Activated T-cell treated with anti-CD3 and anti-CD28 coated beads for 4 hours (primary cell): ENCODE measurements around the gene GPRC5A.

Experiments used
- DNase-seq: peaks from one replicate; pipeline ENCODE4 v3.0.0-alpha.2; 2020

Gene GPRC5A

GRCh38 chr12:12945591-12945990, 54.2 kb downstream of the GPRC5A start:
- no peak for DNase-seq

DNA sequence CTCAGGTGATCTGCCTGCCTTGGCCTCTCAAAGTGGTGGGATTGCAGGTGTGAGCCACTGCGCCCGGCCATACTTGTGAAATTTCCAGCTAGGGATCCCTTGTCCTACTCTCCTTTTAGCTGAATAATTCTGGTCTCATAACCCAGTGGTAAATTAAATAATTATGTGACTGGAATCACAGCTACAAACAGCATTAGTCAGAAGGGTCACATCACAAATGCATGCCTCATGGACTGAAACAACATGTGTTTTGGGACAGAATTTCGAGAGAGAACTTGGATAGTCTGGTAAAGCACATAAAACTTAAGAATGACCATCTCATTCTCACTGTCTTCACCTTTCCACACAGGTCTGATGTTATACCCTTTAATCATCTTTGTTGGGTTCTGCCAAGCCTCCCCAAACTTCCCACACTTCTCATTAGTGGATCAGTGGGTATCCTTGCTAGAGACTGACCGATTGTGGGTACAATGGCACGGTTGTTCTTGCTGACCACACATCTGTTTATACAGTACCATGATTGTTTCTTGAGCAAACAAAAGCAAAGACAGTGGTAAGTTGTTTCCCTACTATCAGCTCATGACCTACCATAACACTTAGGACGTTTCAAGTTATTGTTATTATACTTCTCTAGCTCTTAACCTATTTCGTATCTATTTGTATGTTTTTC, 55.5 kb downstream of the GPRC5A start:
- no peak for DNase-seq

DNA sequence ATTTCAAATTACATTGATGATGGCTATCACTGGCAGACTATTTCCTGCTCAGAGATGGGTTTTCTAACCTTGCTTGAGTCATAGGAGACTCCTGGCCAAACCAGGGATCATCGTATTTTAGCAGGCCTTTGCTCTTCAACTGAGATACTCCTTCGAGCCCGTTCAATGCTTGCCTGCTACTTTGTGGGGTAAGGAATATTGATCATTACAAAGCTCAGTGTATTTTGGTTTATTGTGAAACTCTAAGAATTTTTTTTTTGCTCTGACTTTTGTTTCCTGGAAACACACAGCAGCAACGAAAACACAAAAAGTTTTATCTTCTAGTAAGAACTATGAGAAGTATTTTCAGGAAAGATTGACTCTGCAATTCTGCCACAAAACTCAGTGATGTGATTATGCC, 56.5 kb downstream of the GPRC5A start:
- no peak for DNase-seq

- no peak for DNase-seq
Measured at GRCh38 chr12:12951504-12951903, 60.1 kb downstream of the GPRC5A start.

DNA sequence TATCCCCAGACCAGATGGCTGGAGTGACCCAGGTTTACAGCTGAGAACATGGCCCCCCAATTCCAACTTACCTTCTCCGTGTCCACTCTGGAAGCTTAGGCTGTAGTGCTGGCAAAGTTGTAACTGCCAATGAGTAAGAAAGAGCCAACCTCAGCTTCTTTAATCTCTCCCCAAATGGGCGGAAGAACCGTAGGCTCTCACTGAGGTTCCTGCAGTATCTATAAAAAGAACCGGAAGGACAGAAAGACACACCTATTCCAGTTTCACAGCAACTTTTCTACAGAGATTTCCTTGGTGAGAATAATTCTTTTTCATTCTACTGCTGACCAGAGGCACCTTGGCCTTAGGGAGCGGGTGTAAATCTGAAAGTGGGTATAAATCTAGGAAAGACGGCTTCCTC, 60.7 kb downstream of the GPRC5A start, which contains the start of gene GPRC5D:
Gene GPRC5D (minus strand): TSS at position 135 of the 400 bp plus-strand sequence. CDS start 1,786 bp downstream, outside the sequence.
- no peak for DNase-seq

- DNase-seq: no peak
Measured at GRCh38 chr12:12954356-12954755, 63.0 kb downstream of the GPRC5A start.

- no peak for DNase-seq
Measured at GRCh38 chr12:12954878-12955625, 63.7 kb downstream of the GPRC5A start.

DNA sequence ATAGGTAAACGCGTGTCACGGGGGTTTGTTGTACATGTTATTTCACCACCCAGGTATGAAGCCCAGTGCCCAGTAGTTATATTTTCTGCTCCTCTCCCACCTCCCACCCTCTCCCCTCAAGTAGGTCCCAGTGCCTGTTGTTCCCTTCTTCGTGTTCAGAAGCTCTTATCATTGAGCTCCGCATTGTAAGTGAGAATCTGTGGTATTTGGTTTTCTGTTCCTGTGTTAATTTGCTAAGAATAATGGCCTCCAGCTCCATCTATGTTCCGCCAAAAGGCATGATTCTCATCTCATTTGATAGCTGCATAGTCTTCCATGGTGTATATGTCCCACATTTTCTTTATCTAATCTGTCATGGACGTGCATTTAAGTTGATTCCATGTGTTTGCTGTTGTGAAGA, 67.5 kb downstream of the GPRC5A start:
- DNase-seq: no peak

- DNase-seq: no peak
Measured at GRCh38 chr12:12960639-12961209, 69.4 kb downstream of the GPRC5A start.

GRCh38 chr12:12964255-12964654, 72.9 kb downstream of the GPRC5A start:
- DNase-seq: no peak

DNA sequence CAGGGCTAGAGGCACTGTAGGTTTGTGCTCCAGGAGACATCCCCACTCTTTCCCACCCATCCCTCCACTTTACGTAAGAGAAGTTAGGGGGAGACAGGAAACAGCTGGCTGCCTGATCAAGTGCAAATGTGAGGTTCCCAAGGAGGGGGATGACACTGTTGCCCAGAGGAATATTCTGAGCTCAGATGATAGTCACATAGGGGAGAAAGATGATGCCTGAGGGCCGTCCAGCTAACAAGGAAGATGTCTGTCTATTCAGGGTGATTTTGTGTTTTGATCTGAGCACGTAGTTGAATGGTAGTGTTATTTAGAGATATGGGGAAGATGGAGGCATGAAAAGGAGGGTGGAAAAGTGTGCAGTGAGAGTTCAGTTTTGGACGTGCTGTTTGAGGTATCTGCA, 74.5 kb downstream of the GPRC5A start:
- no peak for DNase-seq
